ENCODE data around the gene SOCS3.

The SOCS3 gene

GRCh38 chr17:78351449-78352006 is 8.3 kb downstream of the SOCS3 start (continued):
- TF ChIP-seq ZBTB11 (tag by site-specific recombination; conservative IDR thresholded peaks at IDR 0.05; ENCODE audit: low read depth) (no peak), ZSCAN23 (tag by site-specific recombination; IDR thresholded peaks at IDR 0.05) (no peak), BCL11A (tag by site-specific recombination; IDR thresholded peaks at IDR 0.05; ENCODE audit: low read depth) (no peak), ZNF239 (tag by site-specific recombination; IDR thresholded peaks at IDR 0.05) (no peak), FEZF1 (tag by site-specific recombination; IDR thresholded peaks at IDR 0.05) (0 out of 2 replicates have a peak, but pooled peaks have one; percentile 9), ZNF404 (tag by site-specific recombination; IDR thresholded peaks at IDR 0.05) (no peak), SCRT2 (tag by site-specific recombination; IDR thresholded peaks at IDR 0.05) (no peak), SETDB1 (IDR thresholded peaks at IDR 0.05; ENCODE audit: insufficient read length, low read length) (no peak), ZNF16 (tag by site-specific recombination; IDR thresholded peaks at IDR 0.05; ENCODE audit: low read depth) (no peak), SCRT1 (tag by site-specific recombination; IDR thresholded peaks at IDR 0.05; ENCODE audit: borderline replicate concordance) (no peak), ZNF416 (tag by site-specific recombination; IDR thresholded peaks at IDR 0.05) (no peak), ZFHX2 (tag by site-specific recombination; conservative IDR thresholded peaks at IDR 0.05) (peak; percentile 75), ZNF596 (tag by site-specific recombination; IDR thresholded peaks at IDR 0.05) (no peak), HOXD13 (CRISPR knock-in tag; IDR thresholded peaks at IDR 0.05; ENCODE audit: borderline replicate concordance) (no peak), ZNF18 (tag by site-specific recombination; IDR thresholded peaks at IDR 0.05) (no peak), ZNF561 (tag by site-specific recombination; IDR thresholded peaks at IDR 0.05; ENCODE audit: borderline replicate concordance) (no peak), ZNF175 (tag by site-specific recombination; IDR thresholded peaks at IDR 0.05) (no peak), BCL6B (tag by site-specific recombination; IDR thresholded peaks at IDR 0.05) (no peak), ZNF791 (tag by site-specific recombination; IDR thresholded peaks at IDR 0.05) (no peak), ZNF433 (tag by site-specific recombination; IDR thresholded peaks at IDR 0.05; ENCODE audit: low read depth) (no peak), ZNF600 (tag by site-specific recombination; IDR thresholded peaks at IDR 0.05) (peak; percentile 51; the same call in 1 of the 2 replicates), EGR2 (tag by site-specific recombination; IDR thresholded peaks at IDR 0.05; ENCODE audit: low read depth) (peak; percentile 73), GLIS2 (tag by site-specific recombination; IDR thresholded peaks at IDR 0.05) (no peak), ZNF514 (tag by site-specific recombination; IDR thresholded peaks at IDR 0.05) (no peak), ZNF639 (tag by site-specific recombination; IDR thresholded peaks at IDR 0.05) (no peak), ZNF776 (tag by site-specific recombination; IDR thresholded peaks at IDR 0.05; ENCODE audit: borderline replicate concordance) (no peak), ZNF701 (tag by site-specific recombination; IDR thresholded peaks at IDR 0.05) (no peak), ZNF138 (tag by site-specific recombination; IDR thresholded peaks at IDR 0.05; ENCODE audit: borderline replicate concordance) (no peak), ZXDB (tag by site-specific recombination; IDR thresholded peaks at IDR 0.05) (no peak), ZNF169 (tag by site-specific recombination; IDR thresholded peaks at IDR 0.05) (no peak), PBX3 (CRISPR knock-in tag; IDR thresholded peaks at IDR 0.05) (no peak), BCL11B (tag by site-specific recombination; IDR thresholded peaks at IDR 0.05; ENCODE audit: low read depth) (no peak), ZNF223 (tag by site-specific recombination; IDR thresholded peaks at IDR 0.05) (no peak), ZNF292 (tag by site-specific recombination; IDR thresholded peaks at IDR 0.05; ENCODE audit: borderline replicate concordance, low read depth) (no peak)
